Loucy (cell line): Measurements from ENCODE around the gene ACOT11.

Experiments used
- CTCF ChIP-seq: fragments of 200-600 bp; sonication (generic); conservative IDR thresholded peaks from 2 replicates; pipeline ENCODE4 v1.5.1; 2014; ENCODE audit warnings: mild to moderate bottlenecking, antibody characterized with exemption, low read length
- EZH2phosphoT487 ChIP-seq: fragments of 200-600 bp; IDR thresholded peaks from 2 replicates; pipeline ENCODE4 v1.6.1; 2018; ENCODE audit warnings: antibody characterized with exemption, mild to moderate bottlenecking, moderate library complexity, borderline replicate concordance

GRCh38 chr1:54537611-54538010 lies 10.4 kb upstream of the ACOT11 start:
- TF ChIP-seq CTCF, result no peak
- no peak for TF ChIP-seq EZH2phosphoT487
